Naive thymus-derived CD4-positive, alpha-beta T cell (primary cell): ENCODE measurements around the gene ADGRG3. TPM values are rescaled to one million over a fixed set of nuclear protein-coding genes. Genes with fewer than 3 reads are reported as not detected.
"Not testable (repeated sequence)": the region's sequence is repeated elsewhere in the genome, so short reads cannot be mapped to it uniquely, and the experiment has no call there.

Experiments used
- ATAC-seq: fragments of 150-1000 bp; cut with Tn5 transposase; 2 replicates; pipeline ENCODE4 v1.10.0; 2021; ENCODE audit warnings: mild to moderate bottlenecking, moderate library complexity
- CTCF ChIA-PET: fragments of 350-600 bp; sonication (Branson Sonifier 250); formaldehyde crosslinking; loops from one replicate; lab custom pipeline; 2021; ENCODE audit warnings: antibody characterized with exemption; lab: Charles Lee
- POLR2A ChIA-PET: fragments of 350-600 bp; sonication (Branson Sonifier 250); formaldehyde crosslinking; loops from one replicate; lab custom pipeline; 2021; ENCODE audit warnings: antibody characterized with exemption, inconsistent platforms; lab: Charles Lee
- DNase-seq, 9 donors: peaks; one replicate each; pipeline versions ENCODE4 v3.0.0 to v3.0.0-alpha.2; 2020 to 2022; ENCODE audit warnings: mixed read lengths in 1 of 9
- H3K27ac ChIP-seq: one replicate; pipeline ENCODE4 v1.7.0; 2013; ENCODE audit warnings: mild to moderate bottlenecking, low read depth, low read length, moderate library complexity
- H3K27me3 ChIP-seq, 2 donors: one replicate each; pipeline ENCODE4 v1.7.0; 2013; ENCODE audit warnings: low read length in 2 of 2, mild to moderate bottlenecking in 2 of 2, moderate library complexity in 2 of 2; ENCODE audit not compliant: control insufficient read depth in 2 of 2, insufficient read depth in 2 of 2
- H3K36me3 ChIP-seq, 3 experiments: 1 replicate in 2 of 3; 2 replicates in 1 of 3; pipeline ENCODE4 v1.7.0; 2013; ENCODE audit warnings: low read length in 3 of 3, mild to moderate bottlenecking in 3 of 3, moderate library complexity in 1 of 3; ENCODE audit not compliant: insufficient read depth in 3 of 3, control insufficient read depth in 2 of 3
- H3K4me1 ChIP-seq, 2 donors: one replicate each; pipeline ENCODE4 v1.7.0; 2013; ENCODE audit warnings: low read length in 2 of 2, mild to moderate bottlenecking in 2 of 2, moderate library complexity in 1 of 2; ENCODE audit not compliant: control insufficient read depth in 2 of 2, insufficient read depth in 2 of 2
- H3K4me3 ChIP-seq: 2 replicates; pipeline ENCODE4 v1.7.0; 2013; ENCODE audit warnings: mild to moderate bottlenecking, low read length
- H3K9me3 ChIP-seq, 3 experiments: 1 replicate in 2 of 3; 2 replicates in 1 of 3; pipeline ENCODE4 v1.7.0; 2013; ENCODE audit warnings: low read length in 3 of 3; ENCODE audit not compliant: control insufficient read depth in 2 of 3
- H3K27ac Mint-ChIP-seq, 9 donors: one replicate each; pipeline ENCODE4 v1.8.0; 2020 to 2022; ENCODE audit warnings: mixed read lengths in 9 of 9, mild to moderate bottlenecking in 8 of 9, moderate library complexity in 5 of 9, inconsistent platforms in 2 of 9
- H3K27me3 Mint-ChIP-seq, 5 donors: one replicate each; pipeline ENCODE4 v1.8.0; 2021 to 2022; ENCODE audit warnings: mixed read lengths in 5 of 5, mild to moderate bottlenecking in 1 of 5
- H3K36me3 Mint-ChIP-seq, 5 donors: one replicate each; pipeline ENCODE4 v1.8.0; 2020 to 2022; ENCODE audit warnings: mixed read lengths in 5 of 5, mild to moderate bottlenecking in 3 of 5, inconsistent platforms in 1 of 5
- H3K4me1 Mint-ChIP-seq, 7 donors: one replicate each; pipeline ENCODE4 v1.8.0; 2020 to 2022; ENCODE audit warnings: mixed read lengths in 7 of 7, mild to moderate bottlenecking in 3 of 7, inconsistent platforms in 1 of 7
- H3K4me3 Mint-ChIP-seq, 10 donors: one replicate each; pipeline ENCODE4 v1.8.0; 2020 to 2022; ENCODE audit warnings: mild to moderate bottlenecking in 10 of 10, mixed read lengths in 10 of 10, moderate library complexity in 6 of 10, inconsistent platforms in 2 of 10
- H3K9me3 Mint-ChIP-seq, 11 donors: one replicate each; pipeline ENCODE4 v1.8.0; 2020 to 2022; ENCODE audit warnings: mixed read lengths in 11 of 11, mild to moderate bottlenecking in 4 of 11, inconsistent platforms in 1 of 11, moderate library complexity in 1 of 11
- intact Hi-C, 2 donors: fragments of 100-400 bp; cut with micrococcal nuclease; formaldehyde crosslinking; loops; one replicate each; pipeline ENCODE4 v1.15.1; 2023
- polyA plus RNA-seq, 2 donors: library from polyadenylated mRNA; unstranded; fragments of 300-500 nt; fragmentation: Illumina TruSeq; gene quantifications; one replicate each; pipeline ENCODE4 v1.2.3, GENCODE V29; 2021
- total RNA-seq, 6 experiments: library from RNA in 5 of 6; stranded (reverse) in 5 of 6; gene quantifications; 1 replicate in 5 of 6; 2 replicates in 1 of 6; pipeline ENCODE4 v1.2.3 and lab custom pipeline; 2021 to 2026

ADGRG3 gene
- total and polyA plus RNA-seq, 7 experiments from 2014 or later = 4.9 to 14.1 TPM; not detected in 5

DNA sequence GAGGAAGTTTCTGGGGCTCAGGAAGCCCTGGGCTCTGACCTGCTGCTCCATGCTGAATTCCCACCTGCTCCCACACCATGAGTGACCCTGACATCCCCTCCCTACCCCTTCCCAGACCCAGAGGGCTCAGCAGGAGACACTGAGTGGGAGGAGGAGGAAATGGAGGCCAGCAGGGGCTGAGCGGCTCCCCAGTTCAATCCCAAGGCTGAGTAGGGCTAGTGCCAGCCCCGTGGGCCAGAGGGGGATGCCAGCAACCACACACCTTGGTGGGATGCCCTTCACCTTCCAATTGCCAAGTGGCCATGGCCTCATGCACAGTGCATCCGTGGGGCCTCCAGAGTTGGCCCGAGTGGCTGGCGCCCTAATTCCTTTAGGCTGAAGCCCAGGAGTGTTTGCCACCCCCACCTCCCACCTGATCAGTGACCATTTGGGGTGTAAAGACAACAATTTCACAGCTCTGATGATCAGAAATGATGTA is 1.0 kb upstream of the ADGRG3 start:
- H3K4me1 Mint-ChIP-seq = peaks cover 0 to 10% (median 3%) of the 10 kb centered on the region in 7 donors
- CTCF ChIA-PET = no interaction called here

DNA sequence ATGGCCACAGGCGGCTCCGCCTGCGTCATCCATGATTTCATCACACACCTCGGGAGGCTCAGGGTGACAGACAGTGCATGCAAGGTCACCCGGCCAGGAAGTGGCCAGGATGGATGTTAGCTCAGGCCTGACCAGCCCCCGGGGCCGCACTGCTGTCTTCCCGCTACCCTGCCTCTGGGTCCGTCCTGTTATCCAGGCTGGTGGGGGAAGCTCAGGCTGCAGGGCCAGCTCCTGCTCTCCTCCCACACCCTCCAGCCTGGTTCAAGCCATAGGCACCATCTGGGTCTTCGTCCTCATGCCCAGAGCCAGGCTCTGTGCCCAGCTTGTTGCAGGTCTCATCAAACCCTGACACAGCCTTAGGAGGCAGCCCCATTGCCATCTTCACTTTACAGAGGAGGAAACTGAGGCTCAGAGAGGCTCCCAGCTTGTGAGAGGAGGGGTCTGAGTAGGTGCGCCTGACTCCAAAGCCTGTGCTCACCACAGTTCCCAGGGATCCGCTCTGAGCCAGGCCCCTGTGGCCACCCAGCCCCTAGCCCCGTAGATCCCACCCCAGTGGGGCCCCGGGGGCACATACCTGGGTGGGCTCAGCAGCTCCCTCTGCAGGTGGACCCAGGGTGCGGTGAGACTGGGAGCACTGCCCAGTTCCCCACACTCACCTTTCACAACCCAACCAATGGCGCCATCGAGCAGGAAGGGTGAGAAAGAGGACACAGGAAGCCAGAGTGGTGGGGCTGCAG is 412 bp upstream of the ADGRG3 start:
- Histone ChIP-seq H3K4me3 (no peak overlapping the region), H3K27ac (no peak overlapping the region), H3K27me3 (no peaks in the 10 kb centered on the region), H3K9me3 (no peaks in the 10 kb centered on the region), H3K36me3 (no peaks in the 10 kb centered on the region), H3K4me1 (no peaks in the 10 kb centered on the region)
- intact Hi-C loops = no loop called here
- peak in 1 of 9 donors; percentile 36 for DNase-seq
- ChIA-PET CTCF (interaction anchor here (0.6 kb wide), 1 partner anchor 137 kb away, joined by 3 read pairs; no protein-coding TSS in a partner anchor), POLR2A (no interaction called here)
- H3K4me1 Mint-ChIP-seq = peaks cover 0 to 10% (median 3%) of the 10 kb centered on the region in 7 donors
- no peak overlapping the region for H3K27ac Mint-ChIP-seq
- H3K9me3 Mint-ChIP-seq = no peaks in the 10 kb centered on the region
- peak; percentile 88 for ATAC-seq
- H3K27me3 Mint-ChIP-seq = peaks cover 0 to 15% (median 0%) of the 10 kb centered on the region in 5 donors
- H3K36me3 Mint-ChIP-seq = no peaks in the 10 kb centered on the region
- H3K4me3 Mint-ChIP-seq = no peak overlapping the region

More for the DNA sequence above, 1.0 kb upstream of the ADGRG3 start:
- Histone ChIP-seq H3K27ac (no peak overlapping the region), H3K27me3 (no peaks in the 10 kb centered on the region), H3K4me1 (no peaks in the 10 kb centered on the region), H3K9me3 (no peaks in the 10 kb centered on the region), H3K36me3 (no peaks in the 10 kb centered on the region), H3K4me3 (no peak overlapping the region)
- no peaks in the 10 kb centered on the region for H3K9me3 Mint-ChIP-seq
- H3K4me3 Mint-ChIP-seq = no peak overlapping the region
- POLR2A ChIA-PET = no interaction called here
- no peak overlapping the region for H3K27ac Mint-ChIP-seq
- no peak for ATAC-seq
- DNase-seq = no peak
- intact Hi-C loops = no loop called here
- H3K36me3 Mint-ChIP-seq = no peaks in the 10 kb centered on the region
- peaks cover 0 to 13% (median 0%) of the 10 kb centered on the region in 5 donors for H3K27me3 Mint-ChIP-seq

DNA sequence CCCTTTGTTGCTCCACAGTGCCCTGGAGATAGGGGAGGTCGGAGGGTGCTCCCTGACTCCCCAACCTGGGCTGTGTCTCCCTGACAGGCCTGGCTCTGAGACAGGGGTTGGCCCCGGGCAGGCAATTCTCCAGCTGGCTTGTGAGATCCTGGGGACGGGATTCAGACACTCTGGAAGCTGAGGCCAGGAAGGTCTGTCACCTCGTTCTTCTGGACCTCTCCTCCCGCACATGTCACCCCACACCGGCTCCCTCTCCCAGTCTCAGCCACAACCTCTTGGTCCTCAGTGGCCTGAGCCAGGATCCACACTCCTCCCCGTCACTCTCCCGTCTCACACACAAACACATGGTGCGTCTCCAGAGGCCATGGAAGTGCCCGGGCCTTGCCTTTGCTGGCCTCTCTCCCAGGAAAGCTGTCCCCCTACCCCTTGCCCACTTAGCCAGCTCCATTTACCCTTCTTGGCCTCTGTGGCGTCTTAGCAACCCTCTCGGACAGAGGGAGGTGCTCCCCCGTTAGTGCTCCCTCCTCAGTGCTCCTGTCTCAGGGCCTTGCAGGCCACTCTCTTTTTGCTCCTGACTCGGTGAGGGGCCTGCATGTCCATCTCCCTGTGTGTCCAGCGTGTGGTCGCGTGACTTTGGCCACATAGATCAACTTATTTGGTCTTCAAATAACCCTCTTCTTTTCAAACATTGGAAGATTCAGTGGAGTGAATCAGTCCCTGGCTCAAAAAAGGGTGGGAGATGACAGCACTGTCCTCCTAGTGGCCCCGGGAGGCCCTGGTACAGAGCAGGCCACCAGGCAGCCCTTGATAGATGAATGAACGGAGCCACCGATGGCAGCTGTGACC is 747 bp downstream of the ADGRG3 start:
- H3K36me3 Mint-ChIP-seq = no peaks in the 10 kb centered on the region
- Histone ChIP-seq H3K36me3 (no peaks in the 10 kb centered on the region), H3K9me3 (no peaks in the 10 kb centered on the region), H3K4me3 (no peak overlapping the region), H3K4me1 (no peaks in the 10 kb centered on the region), H3K27ac (no peak overlapping the region), H3K27me3 (no peaks in the 10 kb centered on the region)
- DNase-seq = no peak
- intact Hi-C loops = no loop called here
- H3K27me3 Mint-ChIP-seq = peaks cover 0 to 24% (median 0%) of the 10 kb centered on the region in 5 donors
- ChIA-PET POLR2A (no interaction called here), CTCF (no interaction called here)
- ATAC-seq = no peak
- no peaks in the 10 kb centered on the region for H3K9me3 Mint-ChIP-seq
- no peak overlapping the region for H3K4me3 Mint-ChIP-seq
- peaks cover 0 to 10% (median 3%) of the 10 kb centered on the region in 7 donors for H3K4me1 Mint-ChIP-seq
- no peak overlapping the region for H3K27ac Mint-ChIP-seq

DNA sequence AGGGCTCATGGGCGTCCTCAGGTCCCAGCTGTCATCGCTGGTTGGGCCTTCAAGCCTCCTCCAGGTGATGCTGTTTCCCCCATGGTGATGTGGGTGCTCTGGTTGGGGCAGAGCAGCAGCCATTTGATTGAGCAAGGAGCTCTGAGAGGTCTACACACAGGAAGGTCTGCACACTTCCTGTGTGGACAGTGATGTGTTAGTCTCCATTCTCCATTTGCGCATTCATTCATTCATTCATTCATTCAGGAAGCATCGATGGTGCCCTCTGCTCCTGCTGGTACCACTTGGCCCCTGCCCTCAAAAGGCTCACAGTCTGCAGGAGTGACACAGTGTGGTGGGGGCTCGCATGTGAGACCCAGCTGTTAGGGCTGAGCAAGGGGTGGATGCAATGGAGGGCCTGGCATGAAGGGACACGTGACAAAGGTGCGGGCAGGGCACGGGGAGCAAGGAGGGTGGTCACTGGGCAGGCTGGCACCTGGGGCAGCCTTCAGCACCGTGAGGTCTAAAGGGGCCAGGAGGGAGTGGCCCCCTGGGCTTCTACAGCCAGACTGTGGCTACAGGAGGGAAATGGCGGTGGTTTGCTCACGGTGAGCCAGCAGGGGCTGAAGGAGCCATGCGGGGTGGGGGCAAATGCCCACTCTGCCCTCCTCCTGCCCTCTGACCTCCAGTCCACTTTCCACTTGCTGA is 1.5 kb downstream of the ADGRG3 start:
- no peak overlapping the region for H3K27ac Mint-ChIP-seq

DNA sequence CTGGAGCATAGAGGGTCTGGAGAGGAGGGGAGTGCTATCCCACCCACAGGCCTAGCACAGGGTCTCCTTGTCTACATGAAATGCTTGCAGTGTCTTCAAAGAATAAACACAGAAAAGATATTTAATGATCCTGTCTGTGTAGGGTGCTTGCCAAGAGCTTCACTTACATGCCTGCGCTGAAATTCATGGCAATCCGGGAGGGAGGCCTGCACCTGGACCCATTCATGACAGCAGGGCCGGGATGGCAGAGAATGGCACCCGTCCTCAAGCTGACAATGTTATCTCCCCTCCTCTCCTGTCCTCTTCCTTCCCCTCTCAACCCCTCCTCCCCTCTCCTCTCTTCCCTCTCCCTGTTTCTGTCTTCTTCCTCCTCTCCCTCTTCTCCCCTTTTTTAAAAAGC is 2.1 kb downstream of the ADGRG3 start:
- Histone ChIP-seq H3K27me3 (no peaks in the 10 kb centered on the region), H3K4me3 (no peak overlapping the region), H3K27ac (no peak overlapping the region), H3K9me3 (no peaks in the 10 kb centered on the region), H3K36me3 (no peaks in the 10 kb centered on the region), H3K4me1 (no peaks in the 10 kb centered on the region)
- H3K27ac Mint-ChIP-seq = no peak overlapping the region
- peaks cover 0 to 27% (median 0%) of the 10 kb centered on the region in 5 donors for H3K27me3 Mint-ChIP-seq
- no peaks in the 10 kb centered on the region for H3K9me3 Mint-ChIP-seq
- intact Hi-C loops = no loop called here
- no peak overlapping the region for H3K4me3 Mint-ChIP-seq
- H3K4me1 Mint-ChIP-seq = peaks cover 0 to 10% (median 3%) of the 10 kb centered on the region in 7 donors
- ChIA-PET CTCF (no interaction called here), POLR2A (no interaction called here)
- DNase-seq (no peak), ATAC-seq (no peak)
- no peaks in the 10 kb centered on the region for H3K36me3 Mint-ChIP-seq

More for the DNA sequence above, 1.5 kb downstream of the ADGRG3 start:
- no peak overlapping the region for H3K27ac ChIP-seq
- ChIA-PET CTCF (no interaction called here), POLR2A (no interaction called here)
- H3K4me1 ChIP-seq = no peaks in the 10 kb centered on the region
- intact Hi-C loops = no loop called here
- no peaks in the 10 kb centered on the region for H3K9me3 ChIP-seq
- H3K4me1 Mint-ChIP-seq = peaks cover 0 to 10% (median 3%) of the 10 kb centered on the region in 7 donors
- no peaks in the 10 kb centered on the region for H3K36me3 ChIP-seq
- H3K4me3 Mint-ChIP-seq = no peak overlapping the region
- no peaks in the 10 kb centered on the region for H3K9me3 Mint-ChIP-seq
- no peaks in the 10 kb centered on the region for H3K36me3 Mint-ChIP-seq
- H3K27me3 Mint-ChIP-seq = peaks cover 0 to 27% (median 0%) of the 10 kb centered on the region in 5 donors
- DNase-seq = no peak
- H3K27me3 ChIP-seq = no peaks in the 10 kb centered on the region
- ATAC-seq = no peak
- no peak overlapping the region for H3K4me3 ChIP-seq

GRCh38 chr16:57671451-57671850 is 3.3 kb downstream of the ADGRG3 start:
- H3K4me3 ChIP-seq, H3K9me3 Mint-ChIP-seq, H3K4me3 Mint-ChIP-seq, intact Hi-C loops, H3K36me3 ChIP-seq, POLR2A ChIA-PET, H3K27ac Mint-ChIP-seq, H3K9me3 ChIP-seq, DNase-seq, H3K4me1 Mint-ChIP-seq, H3K4me1 ChIP-seq, CTCF ChIA-PET, H3K36me3 Mint-ChIP-seq, ATAC-seq, H3K27ac ChIP-seq, H3K27me3 ChIP-seq: not testable (repeated sequence)
- peaks cover 0 to 31% (median 0%) of the 10 kb centered on the region in 5 donors for H3K27me3 Mint-ChIP-seq
